Pancreas (tissue), 10 donors: ENCODE measurements around the gene ZYX. TPM values are rescaled to one million over a fixed set of nuclear protein-coding genes. Genes with fewer than 3 reads are reported as not detected.

Source experiments
- ATAC-seq, 4 donors: fragments of 200-7000 bp; cut with Tn5 transposase; one replicate each; pipeline versions ENCODE4 v1.8.0 to v1.9.1; 2020; ENCODE audit warnings: mild to moderate bottlenecking in 4 of 4, moderate library complexity in 4 of 4
- DNase-seq, 6 donors: peaks; one replicate each; pipeline ENCODE4 v3.0.0-alpha.2; 2020
- FAIRE-seq: peaks from 2 replicates; lab custom pipeline; 2012; peaks lifted over from hg19 to GRCh38; lab: Jason Lieb, UNC
- H3K27ac ChIP-seq, 4 donors: fragments of 200-600 bp; sonication (generic); 1 replicate in 3 of 4; 2 replicates in 1 of 4; pipeline versions ENCODE4 v1.5.0 to v1.8.0; 2020
- H3K27me3 ChIP-seq, 4 donors: fragments of 200-600 bp; one replicate each; pipeline ENCODE4 v1.8.0; 2021
- H3K36me3 ChIP-seq, 3 donors: fragments of 200-600 bp; sonication (generic) in 1 of 3; one replicate each; pipeline versions ENCODE4 v1.5.0 to v1.8.0; 2020 to 2021
- H3K4me1 ChIP-seq, 3 donors: fragments of 200-600 bp; one replicate each; pipeline ENCODE4 v1.8.0; 2021
- H3K4me3 ChIP-seq, 4 donors: fragments of 200-600 bp; sonication (generic) in 2 of 4; one replicate each; pipeline versions ENCODE4 v1.5.0 to v1.8.0; 2020 to 2021
- H3K9me3 ChIP-seq, 4 donors: fragments of 200-600 bp; one replicate each; pipeline ENCODE4 v1.8.0; 2021
- CTCF ChIP-seq, 4 donors: fragments of 200-600 bp; sonication (generic) in 3 of 4; IDR thresholded peaks; one replicate each; pipeline versions ENCODE4 v1.5.0 to v1.8.0; 2021; ENCODE audit warnings: antibody characterized with exemption in 4 of 4
- WGBS, 2 donors: extraction: QIAGEN DNeasy Blood & Tissue Kit; methylation state at CpG; one replicate each; pipeline ENCODE4 v1.1.7; 2013; 5-methylcytosine and 5-hydroxymethylcytosine counted together
- intact Hi-C, 3 donors: fragments of 100-400 bp; cut with DNase I; formaldehyde crosslinking; loops; one replicate each; pipeline versions ENCODE4 v1.11.1 to v1.14.2; 2022
- polyA plus RNA-seq, 2 donors: library from polyadenylated mRNA; stranded (reverse); fragments of 200-250 nt; gene quantifications; one replicate each; pipeline ENCODE4 v1.2.3, GENCODE V29; 2013
- total RNA-seq, 6 donors: library from RNA; stranded (reverse); fragmentation: NEBNext Ultra II Directional in 4 of 6; extraction: Animal tissue kit (Norgen Biotek cat#: 25700) in 4 of 6; gene quantifications; one replicate each; pipeline versions ENCODE4 v1.2.1 to v1.2.4, GENCODE V29; 2021 to 2023
- donor health status: healthy with polysubstance abuse.
- donor health status: DM: no; HTN: no; CAD: no; lungs with moderate emphysema.
- donor health status: DM: no; HTN: no; CAD: no.
- donor health status: control.
- donor health status: control.
- donor health status: Bipolar disorder and iron deficiency.
- donor health status: DM: yes; HTN: yes; CAD: no.
- donor health status: DM: no; HTN: no; CAD: no.
- donor health status: DM: no; HTN: no; CAD: no.
- donor health status: DM: yes; HTN: yes; CAD: no.

Gene ZYX
- total and polyA plus RNA-seq, 8 donors: 29.1 to 73.8 (median 44.2) TPM

- intact Hi-C loops: no loop called here
- H3K4me3 ChIP-seq: no peak overlapping the region
- H3K4me1 ChIP-seq: no peaks in the 10 kb centered on the region
- H3K27me3 ChIP-seq: no peaks in the 10 kb centered on the region
- no peaks in the 10 kb centered on the region for H3K9me3 ChIP-seq
- no peak overlapping the region for H3K27ac ChIP-seq
- 77 to 91% methylated on average over 9 of the region's 9 CpGs for WGBS, 2 donors
- FAIRE-seq: no peak
- TF ChIP-seq CTCF (IDR thresholded peaks at IDR 0.05): no peak
- no peaks in the 10 kb centered on the region for H3K36me3 ChIP-seq
- DNase-seq: no peak
- no peak for ATAC-seq
Measured at GRCh38 chr7:143351574-143351973, 29.6 kb upstream of the ZYX start.

GRCh38 chr7:143352531-143353002, 28.6 kb upstream of the ZYX start:
- no peak for ATAC-seq
- WGBS, 2 donors: 79 to 80% methylated on average over 11 of the region's 11 CpGs
- FAIRE-seq: no peak
- H3K27ac ChIP-seq: no peak overlapping the region
- no peaks in the 10 kb centered on the region for H3K36me3 ChIP-seq
- H3K27me3 ChIP-seq: no peaks in the 10 kb centered on the region
- no peak overlapping the region for H3K4me3 ChIP-seq
- intact Hi-C loops: no loop called here
- no peaks in the 10 kb centered on the region for H3K4me1 ChIP-seq
- DNase-seq: peak in 1 of 6 donors; percentile 49
- TF ChIP-seq CTCF (IDR thresholded peaks at IDR 0.05): no peak
- no peaks in the 10 kb centered on the region for H3K9me3 ChIP-seq

- FAIRE-seq: no peak
- ATAC-seq: no peak
- no peak overlapping the region for H3K27ac ChIP-seq
- no peaks in the 10 kb centered on the region for H3K9me3 ChIP-seq
- 72 to 79% methylated on average over 8 of the region's 8 CpGs for WGBS, 2 donors
- no peaks in the 10 kb centered on the region for H3K27me3 ChIP-seq
- no peaks in the 10 kb centered on the region for H3K36me3 ChIP-seq
- TF ChIP-seq CTCF (IDR thresholded peaks at IDR 0.05): no peak
- intact Hi-C loops: no loop called here
- no peaks in the 10 kb centered on the region for H3K4me1 ChIP-seq
- no peak for DNase-seq
- no peak overlapping the region for H3K4me3 ChIP-seq
Measured at GRCh38 chr7:143354376-143354775, 26.8 kb upstream of the ZYX start.

GRCh38 chr7:143354965-143355364, 26.2 kb upstream of the ZYX start:
- no peak for ATAC-seq
- Histone ChIP-seq H3K36me3 (no peaks in the 10 kb centered on the region), H3K9me3 (no peaks in the 10 kb centered on the region), H3K4me3 (no peak overlapping the region), H3K4me1 (no peaks in the 10 kb centered on the region), H3K27ac (no peak overlapping the region), H3K27me3 (no peaks in the 10 kb centered on the region)
- no peak for FAIRE-seq
- intact Hi-C loops: no loop called here
- DNase-seq: no peak
- WGBS, 2 donors: 71 to 80% methylated on average over 8 of the region's 8 CpGs
- no peak for TF ChIP-seq CTCF (IDR thresholded peaks at IDR 0.05)

GRCh38 chr7:143355450-143356385, 25.4 kb upstream of the ZYX start:
- no peak overlapping the region for H3K4me3 ChIP-seq
- no peak for TF ChIP-seq CTCF (IDR thresholded peaks at IDR 0.05)
- FAIRE-seq: no peak
- no peak overlapping the region for H3K27ac ChIP-seq
- DNase-seq: no peak
- H3K4me1 ChIP-seq: no peaks in the 10 kb centered on the region
- WGBS, 2 donors: 77 to 82% methylated on average over 16 of the region's 16 CpGs
- H3K36me3 ChIP-seq: no peaks in the 10 kb centered on the region
- no peak for ATAC-seq
- no peaks in the 10 kb centered on the region for H3K9me3 ChIP-seq
- H3K27me3 ChIP-seq: peaks cover 0 to under 1% (median 0%) of the 10 kb centered on the region in 4 donors
- intact Hi-C loops: no loop called here
